Right lobe of liver (tissue), 6 donors: ENCODE measurements around the gene C11orf97. TPM values are rescaled to one million over a fixed set of nuclear protein-coding genes. Genes with fewer than 3 reads are reported as not detected.
"Not testable (repeated sequence)": the region's sequence is repeated elsewhere in the genome, so short reads cannot be mapped to it uniquely, and the experiment has no call there.

Source experiments
- ATAC-seq, 4 donors: fragments of 200-7000 bp; cut with Tn5 transposase; one replicate each; pipeline ENCODE4 v1.9.1; 2020; ENCODE audit warnings: mild to moderate bottlenecking in 4 of 4, moderate library complexity in 4 of 4
- DNase-seq, 3 donors: peaks; one replicate each; pipeline ENCODE4 v3.0.0-alpha.2; 2020
- H3K27ac ChIP-seq, 3 donors: fragments of 200-600 bp; one replicate each; pipeline ENCODE4 v1.8.0; 2022
- H3K27me3 ChIP-seq, 2 donors: fragments of 200-600 bp; one replicate each; pipeline ENCODE4 v1.8.0; 2022
- H3K36me3 ChIP-seq, 4 donors: fragments of 200-600 bp; sonication (generic) in 1 of 4; one replicate each; pipeline versions ENCODE4 v1.5.1 to v1.8.0; 2017 to 2022; ENCODE audit warnings: control low read depth in 1 of 4
- H3K4me1 ChIP-seq, 4 donors: fragments of 200-600 bp; sonication (generic) in 1 of 4; one replicate each; pipeline versions ENCODE4 v1.5.1 to v1.8.0; 2017 to 2022; ENCODE audit warnings: control low read depth in 1 of 4
- H3K4me3 ChIP-seq, 3 donors: fragments of 200-600 bp; one replicate each; pipeline ENCODE4 v1.8.0; 2022
- H3K9me3 ChIP-seq, 4 donors: fragments of 200-600 bp; sonication (generic) in 1 of 4; one replicate each; pipeline versions ENCODE4 v1.5.1 to v1.8.0; 2017 to 2022; ENCODE audit warnings: control low read depth in 1 of 4
- CTCF ChIP-seq, 4 donors: fragments of 200-600 bp in 3 of 4; fragments of 450-650 bp in 1 of 4; IDR thresholded peaks; one replicate each; pipeline versions ENCODE4 v1.5.1 to v1.8.0; 2016 to 2022; ENCODE audit warnings: antibody characterized with exemption in 4 of 4, mild to moderate bottlenecking in 2 of 4
- POLR2A ChIP-seq: fragments of 450-650 bp; IDR thresholded peaks from one replicate; pipeline ENCODE4 v1.6.1; 2017; ENCODE audit warnings: antibody characterized with exemption, mild to moderate bottlenecking
- WGBS: methylation state at CpG from one replicate; pipeline ENCODE4 v1.1.6; 2018; ENCODE audit warnings: low coverage, low lambda C conversion rate; ENCODE audit not compliant: insufficient coverage; ENCODE audit errors: missing lambda C conversion rate; 5-methylcytosine and 5-hydroxymethylcytosine counted together
- intact Hi-C, 2 donors: fragments of 100-400 bp; cut with DNase I; formaldehyde crosslinking; loops; one replicate each; pipeline versions ENCODE4 v1.11.2 to v1.14.1; 2022
- total RNA-seq, 6 experiments: library from RNA; depleted of rRNA in 2 of 6; stranded (reverse); fragments of >200 nt in 2 of 6; fragmentation: NEBNext Ultra II Directional in 3 of 6; extraction: Animal tissue kit (Norgen Biotek cat#: 25700) in 3 of 6; gene quantifications; one replicate each; pipeline versions ENCODE4 v1.1.0 to v1.2.4, GENCODE V29; 2016 to 2023
- donor health status: DM: no; HTN: yes; CAD: no.
- donor health status: DM: no; HTN: no; CAD: no.
- donor health status: DM: no; HTN: no; CAD: no.
- donor health status: DM: no; HTN: yes; CAD: no.
- donor health status: DM: no; HTN: yes; CAD: no.

C11orf97 gene
- total RNA-seq, 6 experiments from 2014 or later = 0.40 to 1.7 TPM; not detected in 4

GRCh38 chr11:94568200-94568599 lies 55.9 kb downstream of the C11orf97 start:
- no peak for DNase-seq
- Histone ChIP-seq H3K4me3 (no peak overlapping the region), H3K36me3 (no peaks in the 10 kb centered on the region), H3K27ac (no peak overlapping the region), H3K9me3 (no peaks in the 10 kb centered on the region), H3K27me3 (no peaks in the 10 kb centered on the region), H3K4me1 (no peaks in the 10 kb centered on the region)
- 89% methylated on average over 5 of the region's 5 CpGs for WGBS
- intact Hi-C loops = no loop called here
- no peak for ATAC-seq
- TF ChIP-seq POLR2A (no peak), CTCF (IDR thresholded peaks at IDR 0.05) (no peak)

GRCh38 chr11:94568717-94569116 lies 56.5 kb downstream of the C11orf97 start:
- no peak for ATAC-seq
- intact Hi-C loops = no loop called here
- WGBS = 70% methylated on average over 4 of the region's 4 CpGs
- no peak overlapping the region for H3K4me3 ChIP-seq
- no peaks in the 10 kb centered on the region for H3K36me3 ChIP-seq
- H3K27ac ChIP-seq = no peak overlapping the region
- H3K4me1 ChIP-seq = no peaks in the 10 kb centered on the region
- H3K9me3 ChIP-seq = no peaks in the 10 kb centered on the region
- no peaks in the 10 kb centered on the region for H3K27me3 ChIP-seq
- no peak for DNase-seq
- TF ChIP-seq POLR2A (no peak), CTCF (IDR thresholded peaks at IDR 0.05) (no peak)

GRCh38 chr11:94572975-94573374 lies 60.7 kb downstream of the C11orf97 start:
- DNase-seq, H3K4me3 ChIP-seq, H3K9me3 ChIP-seq, H3K27me3 ChIP-seq, H3K27ac ChIP-seq, H3K4me1 ChIP-seq, intact Hi-C loops, H3K36me3 ChIP-seq, ATAC-seq: not testable (repeated sequence)
- 27% methylated on average over 2 of the region's 2 CpGs for WGBS

GRCh38 chr11:94574193-94574961 lies 62.1 kb downstream of the C11orf97 start:
- Histone ChIP-seq H3K4me1 (no peaks in the 10 kb centered on the region), H3K36me3 (no peaks in the 10 kb centered on the region), H3K9me3 (no peaks in the 10 kb centered on the region), H3K27me3 (no peaks in the 10 kb centered on the region), H3K4me3 (no peak overlapping the region), H3K27ac (no peak overlapping the region)
- no peak for ATAC-seq
- DNase-seq = no peak
- intact Hi-C loops = no loop called here
- TF ChIP-seq POLR2A (no peak), CTCF (IDR thresholded peaks at IDR 0.05) (no peak)
- 52% methylated on average over 8 of the region's 13 CpGs for WGBS

DNA sequence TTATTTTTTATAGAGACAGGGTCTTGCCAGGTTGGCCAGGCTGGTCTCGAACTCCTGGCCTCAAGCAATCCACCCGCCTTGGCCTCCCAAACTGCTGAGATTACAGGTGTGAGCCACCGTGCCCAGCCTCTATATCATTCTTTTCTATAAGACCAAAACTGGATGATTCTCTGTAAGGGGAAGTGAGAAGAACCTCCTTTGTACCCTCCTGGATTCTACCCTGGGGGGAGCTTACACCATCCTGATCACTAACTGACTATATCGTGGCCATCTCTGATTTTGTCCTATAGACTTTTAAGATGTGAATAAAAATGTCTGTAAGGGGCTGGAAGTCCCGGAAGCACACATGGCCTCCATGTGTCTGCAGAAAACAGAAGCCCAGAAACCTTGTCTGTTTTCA lies 64.0 kb downstream of the C11orf97 start:
- Histone ChIP-seq H3K4me1 (no peaks in the 10 kb centered on the region), H3K4me3 (no peak overlapping the region), H3K9me3 (no peaks in the 10 kb centered on the region), H3K27ac (no peak overlapping the region), H3K36me3 (no peaks in the 10 kb centered on the region), H3K27me3 (no peaks in the 10 kb centered on the region)
- WGBS = 72% methylated on average over 5 of the region's 5 CpGs
- DNase-seq (no peak), ATAC-seq (no peak)
- intact Hi-C loops = no loop called here
- TF ChIP-seq CTCF (IDR thresholded peaks at IDR 0.05) (no peak), POLR2A (no peak)
